ENCODE data around the gene FLT4. TPM values are rescaled to one million over a fixed set of nuclear protein-coding genes. Genes with fewer than 3 reads are reported as not detected.

The FLT4 gene
- total and polyA plus RNA-seq, 9 of the 15 experiments (the other 6 are each of a cell fraction or from before 2014, with no cell fraction given) = 0.01 to 0.42 (median 0.14) TPM; not detected in 2

GRCh38 chr5:180670157-180670556, 20.8 kb upstream of the FLT4 start (continued):
- TF ChIP-seq CHD7 (IDR thresholded peaks at IDR 0.05; ENCODE audit: low read depth, low read length) (no peak), BRD9 (IDR thresholded peaks at IDR 0.05; ENCODE audit: low read depth, partially characterized antibody) (no peak), ZBTB34 (CRISPR knock-in tag; IDR thresholded peaks at IDR 0.05) (no peak), CBX8 (IDR thresholded peaks at IDR 0.05; ENCODE audit: borderline replicate concordance, extremely low read depth, low read depth, low read length, poor library complexity, severe bottlenecking) (no peak), ZNF384 (IDR thresholded peaks at IDR 0.05; ENCODE audit: low read depth, low read length) (no peak), TFAM (CRISPR knock-in tag; conservative IDR thresholded peaks at IDR 0.05) (no peak), MBD2 (IDR thresholded peaks at IDR 0.05; ENCODE audit: borderline replicate concordance, low read depth) (no peak), RFX1 (IDR thresholded peaks at IDR 0.05) (no peak), ZNF668 (CRISPR knock-in tag; IDR thresholded peaks at IDR 0.05) (no peak), FOXP1 (CRISPR knock-in tag; IDR thresholded peaks at IDR 0.05) (no peak), SPI1 (IDR thresholded peaks at IDR 0.05; ENCODE audit: borderline replicate concordance, low read depth, low read length) (no peak), ZNF696 (CRISPR knock-in tag; conservative IDR thresholded peaks at IDR 0.05) (no peak), ARNT (IDR thresholded peaks at IDR 0.05) (no peak), MEF2D (tag; conservative IDR thresholded peaks at IDR 0.05; ENCODE audit: low read depth) (no peak), ZFP36 (IDR thresholded peaks at IDR 0.05; ENCODE audit: low read depth, low read length, partially characterized antibody) (no peak), HDAC2 (IDR thresholded peaks at IDR 0.05) (no peak), FIP1L1 (IDR thresholded peaks at IDR 0.05; ENCODE audit: low read depth, low read length, poor library complexity, severe bottlenecking) (no peak), NCOA2 (IDR thresholded peaks at IDR 0.05; ENCODE audit: partially characterized antibody in 2 of 2) (no peak)
